ENCODE results near the gene PPP6R3. TPM values are rescaled to one million over a fixed set of nuclear protein-coding genes. Genes with fewer than 3 reads are reported as not detected.

Gene PPP6R3
- total RNA-seq, 3 donors from 2014 or later (not counting 1 experiment from before 2014, with no cell fraction given): 148 to 176 (median 149) TPM

DNA sequence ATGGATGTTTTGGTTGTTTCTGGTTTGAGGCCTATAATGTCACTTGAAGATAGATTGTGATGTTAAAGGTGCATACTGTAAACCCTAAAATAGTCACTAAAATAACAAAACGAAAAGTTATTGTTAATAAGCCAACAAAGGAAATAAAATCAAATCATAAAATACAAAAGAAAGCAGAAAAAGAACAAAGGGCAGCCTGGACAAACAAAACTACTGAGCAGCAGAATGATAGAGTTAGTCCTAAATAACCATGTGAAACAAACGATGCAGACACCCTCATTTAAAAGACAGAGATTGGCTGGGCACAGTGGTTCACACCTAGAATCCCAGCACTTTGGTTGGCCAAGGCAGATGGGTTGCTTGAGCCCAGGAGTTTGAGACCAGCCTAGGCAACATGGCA is 132.9 kb downstream of the PPP6R3 start:
- Mint-ChIP-seq H3K36me3 (peaks cover 39% of the 10 kb centered on the region), H3K27me3 (ENCODE audit: low read depth in 2 of 2) (no peaks in the 10 kb centered on the region)
- intact Hi-C loops (cut with micrococcal nuclease): no loop called here

DNA sequence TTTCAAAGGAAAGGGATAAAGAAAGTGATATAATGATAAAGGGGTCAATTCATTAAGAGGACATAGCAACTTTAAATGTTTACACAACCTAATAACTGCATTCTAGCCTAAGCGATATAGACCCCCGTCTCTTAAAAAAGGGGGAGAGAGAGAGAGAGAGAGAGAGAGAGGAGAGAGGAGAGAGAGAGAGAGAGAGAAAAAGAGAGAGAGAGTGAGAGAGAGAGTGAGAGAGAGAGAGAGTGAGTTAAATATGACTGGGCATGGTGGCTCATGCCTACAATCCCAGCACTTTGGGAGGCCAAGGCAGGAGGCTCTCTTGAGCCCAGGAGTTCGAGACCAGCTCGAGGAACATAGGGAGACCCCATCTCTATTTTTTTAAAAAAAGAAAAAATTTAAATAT is 133.6 kb downstream of the PPP6R3 start:
- Mint-ChIP-seq H3K27me3 (ENCODE audit: low read depth in 2 of 2) (no peaks in the 10 kb centered on the region), H3K27ac (peak overlapping the region; percentile 56 to 67), H3K9me3 (no peaks in the 10 kb centered on the region), H3K4me1 (peaks cover 24 to 29% of the 10 kb centered on the region in 2 donors), H3K36me3 (peaks cover 46% of the 10 kb centered on the region), H3K4me3 (peak overlapping the region; percentile 38)
- Histone ChIP-seq H3K27me3 (ENCODE audit: control insufficient read depth, insufficient read depth, low read length) (no peaks in the 10 kb centered on the region), H3K4me3 (ENCODE audit: low read length) (no peak overlapping the region), H3K4me1 (ENCODE audit: control insufficient read depth, insufficient read depth, low read length) (no peaks in the 10 kb centered on the region), H3K36me3 (ENCODE audit: control insufficient read depth, insufficient read depth, low read length) (peaks cover 77% of the 10 kb centered on the region), H3K9me3 (ENCODE audit: control insufficient read depth, insufficient read depth, low read length) (no peaks in the 10 kb centered on the region), H3K27ac (ENCODE audit: low read length) (no peak overlapping the region)
- intact Hi-C loops (cut with micrococcal nuclease): no loop called here
- TF ChIP-seq, protein P1, sequence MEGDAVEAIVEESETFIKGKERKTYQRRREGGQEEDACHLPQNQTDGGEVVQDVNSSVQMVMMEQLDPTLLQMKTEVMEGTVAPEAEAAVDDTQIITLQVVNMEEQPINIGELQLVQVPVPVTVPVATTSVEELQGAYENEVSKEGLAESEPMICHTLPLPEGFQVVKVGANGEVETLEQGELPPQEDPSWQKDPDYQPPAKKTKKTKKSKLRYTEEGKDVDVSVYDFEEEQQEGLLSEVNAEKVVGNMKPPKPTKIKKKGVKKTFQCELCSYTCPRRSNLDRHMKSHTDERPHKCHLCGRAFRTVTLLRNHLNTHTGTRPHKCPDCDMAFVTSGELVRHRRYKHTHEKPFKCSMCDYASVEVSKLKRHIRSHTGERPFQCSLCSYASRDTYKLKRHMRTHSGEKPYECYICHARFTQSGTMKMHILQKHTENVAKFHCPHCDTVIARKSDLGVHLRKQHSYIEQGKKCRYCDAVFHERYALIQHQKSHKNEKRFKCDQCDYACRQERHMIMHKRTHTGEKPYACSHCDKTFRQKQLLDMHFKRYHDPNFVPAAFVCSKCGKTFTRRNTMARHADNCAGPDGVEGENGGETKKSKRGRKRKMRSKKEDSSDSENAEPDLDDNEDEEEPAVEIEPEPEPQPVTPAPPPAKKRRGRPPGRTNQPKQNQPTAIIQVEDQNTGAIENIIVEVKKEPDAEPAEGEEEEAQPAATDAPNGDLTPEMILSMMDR (IDR thresholded peaks at IDR 0.05): no peak
- ATAC-seq: no peak
- no peak for DNase-seq
- WGBS (ENCODE audit: insufficient coverage): 94% methylated on average over 2 of the region's 4 CpGs

More for the DNA sequence above, 132.9 kb downstream of the PPP6R3 start:
- H3K9me3 ChIP-seq (ENCODE audit: control insufficient read depth, insufficient read depth, low read length): no peaks in the 10 kb centered on the region
- Mint-ChIP-seq H3K9me3 (no peaks in the 10 kb centered on the region), H3K27ac (peak overlapping the region in 1 of 2 donors; percentile 67), H3K4me1 (peaks cover 18 to 26% of the 10 kb centered on the region in 2 donors), H3K4me3 (no peak overlapping the region)
- TF ChIP-seq, protein P1 (IDR thresholded peaks at IDR 0.05): no peak
- DNase-seq (no peak), ATAC-seq (no peak)
- no peak overlapping the region for H3K27ac ChIP-seq (ENCODE audit: low read length)
- no peaks in the 10 kb centered on the region for H3K4me1 ChIP-seq (ENCODE audit: control insufficient read depth, insufficient read depth, low read length)
- H3K4me3 ChIP-seq (ENCODE audit: low read length): no peak overlapping the region
- H3K36me3 ChIP-seq (ENCODE audit: control insufficient read depth, insufficient read depth, low read length): peaks cover 72% of the 10 kb centered on the region
- H3K27me3 ChIP-seq (ENCODE audit: control insufficient read depth, insufficient read depth, low read length): no peaks in the 10 kb centered on the region
- WGBS (ENCODE audit: insufficient coverage): 95% methylated on average over 1 of the region's 2 CpGs

DNA sequence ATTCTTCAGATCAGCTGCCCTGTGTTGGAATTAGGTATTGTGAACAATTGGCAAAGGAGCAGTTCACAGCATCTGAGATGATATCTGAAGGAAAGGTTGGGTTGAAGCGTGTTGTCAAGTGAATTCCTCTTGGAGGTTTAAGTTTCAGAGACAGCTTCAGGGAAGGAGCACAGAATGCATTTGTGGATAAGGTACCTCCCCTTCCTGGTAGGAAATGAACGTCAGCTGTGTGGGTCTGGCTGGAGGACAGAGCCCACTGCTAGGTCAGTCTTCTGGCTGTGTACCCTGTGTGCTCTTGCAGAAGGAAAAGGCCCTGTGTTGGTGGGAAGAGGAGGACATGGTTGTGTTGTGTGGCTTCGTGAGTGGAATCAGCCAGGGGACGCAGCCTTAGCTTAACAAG is 135.7 kb downstream of the PPP6R3 start:
- intact Hi-C loops (cut with micrococcal nuclease): no loop called here
- peak overlapping the region; percentile 49 to 53 for H3K27ac Mint-ChIP-seq
- 98% methylated on average over 4 of the region's 4 CpGs for WGBS (ENCODE audit: insufficient coverage)
- H3K36me3 Mint-ChIP-seq: peaks cover 50% of the 10 kb centered on the region
- DNase-seq (no peak), ATAC-seq (no peak)
- Histone ChIP-seq H3K9me3 (ENCODE audit: control insufficient read depth, insufficient read depth, low read length) (no peaks in the 10 kb centered on the region), H3K27ac (ENCODE audit: low read length) (no peak overlapping the region), H3K36me3 (ENCODE audit: control insufficient read depth, insufficient read depth, low read length) (peaks cover 71% of the 10 kb centered on the region), H3K4me1 (ENCODE audit: control insufficient read depth, insufficient read depth, low read length) (no peaks in the 10 kb centered on the region), H3K27me3 (ENCODE audit: control insufficient read depth, insufficient read depth, low read length) (no peaks in the 10 kb centered on the region), H3K4me3 (ENCODE audit: low read length) (no peak overlapping the region)
- peaks cover 24 to 30% of the 10 kb centered on the region in 2 donors for H3K4me1 Mint-ChIP-seq
- TF ChIP-seq, protein P1 (IDR thresholded peaks at IDR 0.05): no peak
- H3K4me3 Mint-ChIP-seq: no peak overlapping the region
- H3K27me3 Mint-ChIP-seq (ENCODE audit: low read depth in 2 of 2): no peaks in the 10 kb centered on the region
- no peaks in the 10 kb centered on the region for H3K9me3 Mint-ChIP-seq
